Measurements from ENCODE around the gene SMIM3. TPM values are rescaled to one million over a fixed set of nuclear protein-coding genes. Genes with fewer than 3 reads are reported as not detected.

The SMIM3 gene
- total RNA-seq, 1 donor from 2014 or later = 5.7 TPM

DNA sequence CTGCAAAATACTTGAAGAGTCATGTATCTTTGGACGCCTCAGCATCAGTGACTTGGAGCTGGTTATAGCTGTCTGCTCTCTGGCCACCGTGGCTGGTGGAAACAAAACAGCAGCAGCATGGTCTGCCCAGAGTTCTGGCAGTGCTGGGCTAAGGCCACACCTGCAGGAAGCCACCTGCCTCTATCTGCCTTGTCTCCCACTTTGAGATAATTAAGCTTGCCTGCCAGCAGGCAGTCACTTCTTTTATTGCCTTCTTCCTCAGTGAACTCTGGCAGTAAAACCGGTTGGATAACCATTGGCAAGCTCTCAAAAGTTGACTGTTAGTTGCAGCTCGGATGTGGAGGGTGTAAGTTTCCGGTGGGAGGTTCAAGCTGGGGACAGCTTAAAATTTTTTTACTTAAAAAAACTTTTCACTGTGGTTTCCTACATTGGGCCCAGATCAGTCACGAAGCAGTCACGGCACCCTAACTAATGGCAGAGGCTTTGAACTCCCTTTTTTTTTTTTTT lies 4.9 kb downstream of the SMIM3 start:
- Mint-ChIP-seq H3K9me3 (peaks cover 3% of the 10 kb centered on the region), H3K4me3 (no peak overlapping the region), H3K27ac (ENCODE audit: unreplicated experiment) (no peak overlapping the region), H3K27me3 (ENCODE audit: low read depth) (peaks cover 21% of the 10 kb centered on the region), H3K36me3 (ENCODE audit: low read depth) (peaks cover 3% of the 10 kb centered on the region), H3K4me1 (peaks cover 7% of the 10 kb centered on the region)
- DNase-seq (ENCODE audit: low read depth, low spot score) = no peak
- TF ChIP-seq, protein P1, sequence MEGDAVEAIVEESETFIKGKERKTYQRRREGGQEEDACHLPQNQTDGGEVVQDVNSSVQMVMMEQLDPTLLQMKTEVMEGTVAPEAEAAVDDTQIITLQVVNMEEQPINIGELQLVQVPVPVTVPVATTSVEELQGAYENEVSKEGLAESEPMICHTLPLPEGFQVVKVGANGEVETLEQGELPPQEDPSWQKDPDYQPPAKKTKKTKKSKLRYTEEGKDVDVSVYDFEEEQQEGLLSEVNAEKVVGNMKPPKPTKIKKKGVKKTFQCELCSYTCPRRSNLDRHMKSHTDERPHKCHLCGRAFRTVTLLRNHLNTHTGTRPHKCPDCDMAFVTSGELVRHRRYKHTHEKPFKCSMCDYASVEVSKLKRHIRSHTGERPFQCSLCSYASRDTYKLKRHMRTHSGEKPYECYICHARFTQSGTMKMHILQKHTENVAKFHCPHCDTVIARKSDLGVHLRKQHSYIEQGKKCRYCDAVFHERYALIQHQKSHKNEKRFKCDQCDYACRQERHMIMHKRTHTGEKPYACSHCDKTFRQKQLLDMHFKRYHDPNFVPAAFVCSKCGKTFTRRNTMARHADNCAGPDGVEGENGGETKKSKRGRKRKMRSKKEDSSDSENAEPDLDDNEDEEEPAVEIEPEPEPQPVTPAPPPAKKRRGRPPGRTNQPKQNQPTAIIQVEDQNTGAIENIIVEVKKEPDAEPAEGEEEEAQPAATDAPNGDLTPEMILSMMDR (conservative IDR thresholded peaks at IDR 0.05) = no peak

DNA sequence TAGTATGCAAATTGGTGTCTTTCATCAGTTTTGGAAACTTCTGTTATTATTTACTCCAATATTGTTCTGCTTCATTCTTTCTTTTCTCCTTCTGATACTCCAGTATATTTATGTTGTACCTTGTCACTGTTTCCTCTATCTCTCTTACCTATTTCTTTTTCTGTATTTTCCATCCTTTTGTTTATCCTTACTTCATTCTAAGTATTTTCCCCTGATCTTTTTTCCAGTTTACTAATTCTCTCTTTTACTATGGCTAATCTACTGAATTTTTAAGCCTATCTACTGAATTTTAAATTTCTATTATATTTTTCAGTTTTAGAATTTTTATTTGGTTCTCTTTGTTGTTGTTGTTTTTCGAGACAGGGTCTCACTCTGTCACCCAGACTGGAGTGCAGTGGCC lies 7.4 kb downstream of the SMIM3 start:
- H3K27ac Mint-ChIP-seq (ENCODE audit: unreplicated experiment) = no peak overlapping the region
- no peaks in the 10 kb centered on the region for H3K4me1 Mint-ChIP-seq
- H3K4me3 Mint-ChIP-seq = no peak overlapping the region
- DNase-seq (ENCODE audit: low read depth, low spot score) = no peak
- TF ChIP-seq, protein P1 (conservative IDR thresholded peaks at IDR 0.05) = no peak
- peaks cover 15% of the 10 kb centered on the region for H3K27me3 Mint-ChIP-seq (ENCODE audit: low read depth)
- H3K9me3 Mint-ChIP-seq = peaks cover 3% of the 10 kb centered on the region
- H3K36me3 Mint-ChIP-seq (ENCODE audit: low read depth) = peaks cover 3% of the 10 kb centered on the region

DNA sequence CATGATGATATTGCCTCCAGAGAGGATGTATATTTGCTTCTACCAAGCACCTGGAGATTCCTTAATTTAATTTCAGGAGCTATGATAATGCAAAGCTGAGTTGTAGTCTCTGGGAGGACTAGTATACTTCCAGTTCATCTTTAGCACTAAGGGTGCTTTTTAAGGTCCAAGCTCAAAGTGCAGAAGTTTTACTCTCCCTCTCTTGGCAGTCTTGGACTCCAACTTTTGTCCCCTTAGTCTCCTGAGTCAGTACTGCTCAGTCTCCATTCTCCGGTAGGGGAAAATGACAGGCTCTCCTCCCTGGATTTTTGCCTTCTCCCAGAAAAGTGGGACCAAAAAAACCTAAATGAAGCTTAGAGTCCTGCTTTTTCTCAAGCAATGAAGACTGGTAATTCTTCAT lies 8.3 kb downstream of the SMIM3 start:
- DNase-seq (ENCODE audit: low read depth, low spot score) = no peak
- TF ChIP-seq, protein P1 (conservative IDR thresholded peaks at IDR 0.05) = no peak
- Mint-ChIP-seq H3K27me3 (ENCODE audit: low read depth) (peaks cover 8% of the 10 kb centered on the region), H3K27ac (ENCODE audit: unreplicated experiment) (no peak overlapping the region), H3K36me3 (ENCODE audit: low read depth) (peaks cover 3% of the 10 kb centered on the region), H3K4me3 (no peak overlapping the region), H3K4me1 (no peaks in the 10 kb centered on the region), H3K9me3 (peaks cover 3% of the 10 kb centered on the region)

DNA sequence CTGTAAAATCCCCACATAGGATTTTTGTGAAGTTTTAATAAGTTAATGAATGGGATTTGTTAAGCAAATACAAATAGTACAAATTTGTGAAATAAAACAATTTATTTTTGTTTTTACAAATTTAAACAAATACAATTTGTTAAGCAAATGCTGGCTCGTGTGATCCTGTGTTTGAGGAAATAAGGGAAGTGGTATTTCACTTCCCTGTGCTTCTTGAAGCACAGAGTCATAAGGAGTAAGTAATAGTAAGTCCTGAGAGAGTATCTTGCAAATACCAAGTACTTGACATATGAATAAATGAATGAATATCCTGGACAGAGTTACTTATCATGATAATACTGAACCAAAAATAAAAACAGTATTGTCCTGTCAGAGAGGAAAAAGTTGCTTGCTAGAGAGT lies 9.1 kb downstream of the SMIM3 start:
- Mint-ChIP-seq H3K27ac (ENCODE audit: unreplicated experiment) (no peak overlapping the region), H3K4me1 (no peaks in the 10 kb centered on the region), H3K4me3 (no peak overlapping the region), H3K36me3 (ENCODE audit: low read depth) (peaks cover 3% of the 10 kb centered on the region), H3K9me3 (peaks cover 3% of the 10 kb centered on the region), H3K27me3 (ENCODE audit: low read depth) (peaks cover 1% of the 10 kb centered on the region)
- no peak for DNase-seq (ENCODE audit: low read depth, low spot score)
- TF ChIP-seq, protein P1 (conservative IDR thresholded peaks at IDR 0.05) = no peak

DNA sequence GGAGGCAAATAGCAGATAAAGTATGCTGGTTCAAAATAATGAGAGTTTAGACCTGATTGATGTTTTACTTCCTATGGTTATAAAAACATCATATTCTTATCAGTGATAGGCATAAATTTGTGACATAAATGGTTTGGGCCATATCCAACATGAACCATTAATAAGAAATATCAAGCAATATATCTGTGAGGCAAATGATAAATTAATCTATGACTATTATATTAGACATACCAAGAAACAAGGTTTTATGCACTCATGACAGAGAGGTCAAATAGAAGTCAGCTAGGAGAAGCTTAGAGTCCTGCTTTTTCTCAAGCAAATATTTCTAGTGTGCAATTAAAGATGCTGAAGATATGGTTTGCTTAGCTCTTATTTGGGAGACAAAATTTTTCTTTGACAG lies 10.4 kb downstream of the SMIM3 start:
- no peaks in the 10 kb centered on the region for H3K27me3 Mint-ChIP-seq (ENCODE audit: low read depth)
- TF ChIP-seq, protein P1 (conservative IDR thresholded peaks at IDR 0.05) = no peak
- no peak overlapping the region for H3K4me3 Mint-ChIP-seq
- no peak overlapping the region for H3K27ac Mint-ChIP-seq (ENCODE audit: unreplicated experiment)
- no peaks in the 10 kb centered on the region for H3K4me1 Mint-ChIP-seq
- peaks cover 7% of the 10 kb centered on the region for H3K9me3 Mint-ChIP-seq
- peaks cover 3% of the 10 kb centered on the region for H3K36me3 Mint-ChIP-seq (ENCODE audit: low read depth)
- no peak for DNase-seq (ENCODE audit: low read depth, low spot score)

All from neural crest cell (in vitro differentiated cells).